Measurements from ENCODE around the gene NBR1. TPM values are rescaled to one million over a fixed set of nuclear protein-coding genes. Genes with fewer than 3 reads are reported as not detected.
"Not testable (repeated sequence)": the region's sequence is repeated elsewhere in the genome, so short reads cannot be mapped to it uniquely, and the experiment has no call there.

Gene NBR1
- total RNA-seq, 6 experiments from 2014 or later: 34.7 to 71.0 (median 49.2) TPM

DNA sequence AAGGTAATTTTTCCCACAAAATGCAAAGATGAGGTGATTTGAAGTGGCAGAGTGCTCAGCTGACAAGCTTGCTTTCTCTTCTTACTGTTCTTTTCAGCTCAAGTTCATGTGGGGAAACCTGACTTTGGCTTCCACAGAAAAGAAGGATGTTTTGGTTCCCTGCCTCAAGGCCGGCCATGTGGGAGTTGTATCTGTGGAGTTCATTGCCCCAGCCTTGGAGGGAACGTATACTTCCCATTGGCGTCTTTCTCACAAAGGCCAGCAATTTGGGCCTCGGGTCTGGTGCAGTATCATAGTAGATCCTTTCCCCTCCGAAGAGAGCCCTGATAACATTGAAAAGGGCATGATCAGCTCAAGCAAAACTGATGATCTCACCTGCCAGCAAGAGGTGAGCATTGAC is 22.2 kb downstream of the NBR1 start:
- H3K4me3 ChIP-seq: no peak overlapping the region
- no peaks in the 10 kb centered on the region for H3K4me1 ChIP-seq
- peaks cover 53 to 100% (median 81%) of the 10 kb centered on the region in 4 donors for H3K36me3 ChIP-seq
- ATAC-seq (no peak), DNase-seq (no peak)
- TF ChIP-seq, protein P1, sequence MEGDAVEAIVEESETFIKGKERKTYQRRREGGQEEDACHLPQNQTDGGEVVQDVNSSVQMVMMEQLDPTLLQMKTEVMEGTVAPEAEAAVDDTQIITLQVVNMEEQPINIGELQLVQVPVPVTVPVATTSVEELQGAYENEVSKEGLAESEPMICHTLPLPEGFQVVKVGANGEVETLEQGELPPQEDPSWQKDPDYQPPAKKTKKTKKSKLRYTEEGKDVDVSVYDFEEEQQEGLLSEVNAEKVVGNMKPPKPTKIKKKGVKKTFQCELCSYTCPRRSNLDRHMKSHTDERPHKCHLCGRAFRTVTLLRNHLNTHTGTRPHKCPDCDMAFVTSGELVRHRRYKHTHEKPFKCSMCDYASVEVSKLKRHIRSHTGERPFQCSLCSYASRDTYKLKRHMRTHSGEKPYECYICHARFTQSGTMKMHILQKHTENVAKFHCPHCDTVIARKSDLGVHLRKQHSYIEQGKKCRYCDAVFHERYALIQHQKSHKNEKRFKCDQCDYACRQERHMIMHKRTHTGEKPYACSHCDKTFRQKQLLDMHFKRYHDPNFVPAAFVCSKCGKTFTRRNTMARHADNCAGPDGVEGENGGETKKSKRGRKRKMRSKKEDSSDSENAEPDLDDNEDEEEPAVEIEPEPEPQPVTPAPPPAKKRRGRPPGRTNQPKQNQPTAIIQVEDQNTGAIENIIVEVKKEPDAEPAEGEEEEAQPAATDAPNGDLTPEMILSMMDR (IDR thresholded peaks at IDR 0.05): no peak
- TF ChIP-seq POLR2A (IDR thresholded peaks at IDR 0.05): no peak
- 92% methylated on average over 4 of the region's 5 CpGs for WGBS (ENCODE audit: insufficient coverage, low coverage, low lambda C conversion rate, missing lambda C conversion rate)
- no peaks in the 10 kb centered on the region for H3K9me3 ChIP-seq
- H3K27me3 ChIP-seq: no peaks in the 10 kb centered on the region
- intact Hi-C loops (cut with DNase I): no loop called here
- no peak overlapping the region for H3K27ac ChIP-seq

DNA sequence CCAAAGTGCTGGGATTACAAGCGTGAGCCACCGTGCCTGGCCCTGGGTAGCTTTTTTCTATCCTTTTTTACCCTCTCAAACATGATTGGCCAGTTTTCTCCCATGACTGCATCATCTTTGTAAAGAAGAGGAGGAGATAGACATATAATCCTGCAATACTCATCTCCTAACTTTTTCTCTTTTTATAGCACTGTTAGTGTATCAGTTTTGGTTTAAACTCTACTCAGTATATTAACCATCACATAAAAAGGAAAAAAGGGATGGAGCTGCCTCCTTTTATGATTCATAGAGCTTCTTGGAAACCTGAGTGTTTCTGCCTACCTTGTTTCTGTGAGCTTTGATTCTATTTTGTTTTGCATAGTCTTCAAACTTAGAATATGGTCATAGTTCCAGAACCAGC is 28.6 kb downstream of the NBR1 start:
- H3K4me3 ChIP-seq: no peak overlapping the region
- TF ChIP-seq, protein P1 (IDR thresholded peaks at IDR 0.05): no peak
- TF ChIP-seq POLR2A (IDR thresholded peaks at IDR 0.05): no peak
- H3K4me1 ChIP-seq: no peaks in the 10 kb centered on the region
- H3K27ac ChIP-seq: no peak overlapping the region
- H3K9me3 ChIP-seq: no peaks in the 10 kb centered on the region
- peaks cover 25 to 100% (median 66%) of the 10 kb centered on the region in 4 donors for H3K36me3 ChIP-seq
- DNase-seq (no peak), ATAC-seq (no peak)
- intact Hi-C loops (cut with DNase I): no loop called here
- H3K27me3 ChIP-seq: no peaks in the 10 kb centered on the region
- 79% methylated on average over 2 of the region's 2 CpGs for WGBS (ENCODE audit: insufficient coverage, low coverage, low lambda C conversion rate, missing lambda C conversion rate)

DNA sequence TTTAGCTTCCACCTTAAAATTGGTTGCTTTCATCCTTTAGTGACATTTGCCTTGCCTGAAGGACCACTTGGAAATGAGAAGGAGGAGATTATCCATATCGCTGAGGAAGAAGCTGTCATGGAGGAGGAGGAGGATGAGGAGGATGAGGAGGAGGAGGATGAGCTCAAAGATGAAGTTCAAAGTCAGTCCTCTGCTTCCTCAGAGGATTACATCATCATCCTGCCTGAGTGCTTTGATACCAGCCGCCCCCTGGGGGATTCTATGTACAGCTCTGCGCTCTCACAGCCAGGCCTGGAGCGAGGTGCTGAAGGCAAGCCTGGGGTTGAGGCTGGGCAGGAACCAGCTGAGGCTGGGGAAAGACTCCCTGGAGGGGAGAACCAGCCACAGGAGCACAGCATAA is 29.1 kb downstream of the NBR1 start:
- no peaks in the 10 kb centered on the region for H3K4me1 ChIP-seq
- peaks cover 20 to 100% (median 62%) of the 10 kb centered on the region in 4 donors for H3K36me3 ChIP-seq
- 79% methylated on average over 2 of the region's 4 CpGs for WGBS (ENCODE audit: insufficient coverage, low coverage, low lambda C conversion rate, missing lambda C conversion rate)

DNA sequence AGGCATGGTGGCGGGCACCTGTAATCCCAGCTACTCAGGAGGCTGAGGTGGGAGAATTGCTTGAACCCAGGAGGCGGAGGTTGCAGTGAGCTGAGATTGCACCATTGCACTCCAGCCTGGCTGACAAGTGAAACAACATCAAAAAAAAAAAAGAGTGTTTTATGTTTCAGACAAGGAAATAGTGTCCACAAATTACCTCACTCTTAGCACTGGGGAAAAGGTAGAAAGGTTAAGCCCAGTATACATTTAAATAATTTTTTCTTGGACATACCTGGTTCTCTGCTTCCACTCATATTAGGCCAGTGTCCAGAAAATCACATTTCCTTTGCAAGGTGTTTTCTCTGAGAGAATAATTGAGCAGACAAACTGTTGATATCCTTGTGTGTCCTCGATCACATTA is 32.0 kb downstream of the NBR1 start:
- peak in 1 of 4 donors; percentile 67 for ATAC-seq
- H3K27ac ChIP-seq; H3K9me3 ChIP-seq; DNase-seq; H3K4me3 ChIP-seq; intact Hi-C loops (cut with DNase I); H3K27me3 ChIP-seq; H3K4me1 ChIP-seq: not testable (repeated sequence)
- WGBS (ENCODE audit: insufficient coverage, low coverage, low lambda C conversion rate, missing lambda C conversion rate): 96% methylated on average over 3 of the region's 3 CpGs
- H3K36me3 ChIP-seq: peaks cover 0 to 88% (median 40%) of the 10 kb centered on the region in 4 donors

More for the DNA sequence above, 29.1 kb downstream of the NBR1 start:
- Histone ChIP-seq H3K27me3 (no peaks in the 10 kb centered on the region), H3K9me3 (no peaks in the 10 kb centered on the region), H3K4me3 (no peak overlapping the region), H3K27ac (no peak overlapping the region)
- TF ChIP-seq, protein P1 (IDR thresholded peaks at IDR 0.05): no peak
- no peak for TF ChIP-seq POLR2A (IDR thresholded peaks at IDR 0.05)
- DNase-seq (no peak), ATAC-seq (no peak)
- intact Hi-C loops (cut with DNase I): no loop called here

DNA sequence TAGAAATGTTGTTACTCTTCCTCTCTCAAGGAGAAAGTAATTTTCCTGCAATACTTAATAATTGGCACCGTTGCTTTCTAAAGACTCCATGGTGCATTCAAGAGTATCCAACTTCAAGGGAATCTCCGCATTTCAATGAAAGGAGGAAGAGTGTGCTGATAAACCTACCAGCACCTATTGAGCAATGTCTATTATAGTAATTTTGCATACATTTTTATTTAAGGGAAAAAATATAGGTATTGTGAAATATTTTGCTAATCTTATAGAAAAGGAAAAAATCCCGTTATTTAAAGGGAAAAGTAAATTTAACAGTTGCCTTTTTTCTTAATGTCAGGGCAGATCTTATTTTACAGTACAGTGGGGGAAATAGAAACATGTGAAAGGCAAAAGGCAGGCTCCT is 39.6 kb downstream of the NBR1 start:
- H3K9me3 ChIP-seq: no peaks in the 10 kb centered on the region
- no peak overlapping the region for H3K4me3 ChIP-seq
- 69% methylated on average over 3 of the region's 3 CpGs for WGBS (ENCODE audit: insufficient coverage, low coverage, low lambda C conversion rate, missing lambda C conversion rate)
- peak overlapping the region in 1 of 3 donors; percentile 78 for H3K27ac ChIP-seq
- ATAC-seq (no peak), DNase-seq (no peak)
- TF ChIP-seq POLR2A (IDR thresholded peaks at IDR 0.05): no peak
- TF ChIP-seq, protein P1 (IDR thresholded peaks at IDR 0.05): no peak
- peaks cover 0 to 40% (median 9%) of the 10 kb centered on the region in 4 donors for H3K36me3 ChIP-seq
- no peaks in the 10 kb centered on the region for H3K27me3 ChIP-seq
- H3K4me1 ChIP-seq: peaks cover 0 to 39% (median 15%) of the 10 kb centered on the region in 4 donors
- intact Hi-C loops (cut with DNase I): no loop called here

Data from right lobe of liver (tissue), 6 donors.